ENCODE results near the gene POLR2E. TPM values are rescaled to one million over a fixed set of nuclear protein-coding genes. Genes with fewer than 3 reads are reported as not detected.

POLR2E gene
- total and polyA plus RNA-seq, 8 donors = 24.5 to 361 (median 91.0) TPM

- Histone ChIP-seq H3K27ac (peak overlapping the region in 4 of 5 donors; percentile 47 to 84 (median 69)), H3K36me3 (peaks cover 17 to 41% (median 30%) of the 10 kb centered on the region in 4 donors), H3K4me1 (peaks cover 26 to 78% (median 45%) of the 10 kb centered on the region in 4 donors), H3K9me3 (no peaks in the 10 kb centered on the region), H3K27me3 (peaks cover 0 to 18% (median 0%) of the 10 kb centered on the region in 3 donors), H3K4me3 (peak overlapping the region; percentile 53 to 72 (median 58))
- intact Hi-C loops (cut with DNase I; ENCODE audit: low total_unique reads) = no loop called here
- no peak for TF ChIP-seq POLR2A (IDR thresholded peaks at IDR 0.05)
- TF ChIP-seq POLR2AphosphoS5 (IDR thresholded peaks at IDR 0.05) = no peak
- no peak for TF ChIP-seq CTCF (IDR thresholded peaks at IDR 0.05)
- no peak for TF ChIP-seq EP300 (IDR thresholded peaks at IDR 0.05)
- 61 to 67% (median 66%) methylated on average over 22 of the region's 22 CpGs for WGBS, 5 donors
- DNase-seq = peak in 1 of 2 donors; percentile 20
Observed at GRCh38 chr19:1038978-1039645, 56.1 kb downstream of the POLR2E start.

DNA sequence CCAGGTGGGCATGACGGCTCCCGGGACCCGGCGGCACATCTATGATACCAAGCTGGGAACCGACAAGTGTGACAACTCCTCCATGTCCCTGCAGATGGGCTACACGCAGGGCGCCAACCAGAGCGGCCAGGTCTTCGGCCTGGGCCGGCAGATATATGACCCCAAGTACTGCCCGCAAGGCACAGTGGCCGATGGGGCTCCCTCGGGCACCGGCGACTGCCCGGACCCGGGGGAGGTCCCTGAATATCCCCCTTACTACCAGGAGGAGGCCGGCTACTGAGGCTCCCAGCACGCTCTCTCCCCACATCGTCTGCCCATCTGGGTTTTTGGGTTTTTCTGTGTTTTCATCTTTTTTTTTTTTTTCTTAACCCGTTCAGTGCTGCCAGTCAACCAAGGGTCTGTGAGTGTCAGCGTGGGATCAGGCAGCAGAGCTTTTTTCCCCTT lies 57.5 kb downstream of the POLR2E start:
- intact Hi-C loops (cut with DNase I; ENCODE audit: low total_unique reads) = no loop called here
- no peak overlapping the region for H3K4me3 ChIP-seq
- H3K36me3 ChIP-seq = peaks cover 26 to 44% (median 38%) of the 10 kb centered on the region in 4 donors
- peaks cover 0 to 15% (median 0%) of the 10 kb centered on the region in 3 donors for H3K27me3 ChIP-seq
- DNase-seq = peak in 1 of 2 donors; percentile 10
- peaks cover 26 to 73% (median 40%) of the 10 kb centered on the region in 4 donors for H3K4me1 ChIP-seq
- TF ChIP-seq POLR2A (IDR thresholded peaks at IDR 0.05) (no peak), POLR2AphosphoS5 (IDR thresholded peaks at IDR 0.05) (no peak), EP300 (IDR thresholded peaks at IDR 0.05) (no peak), CTCF (IDR thresholded peaks at IDR 0.05) (no peak)
- 72 to 80% (median 76%) methylated on average over 22 of the region's 22 CpGs for WGBS, 5 donors
- H3K9me3 ChIP-seq = no peaks in the 10 kb centered on the region
- H3K27ac ChIP-seq = peak overlapping the region in 3 of 5 donors; percentile 62 to 84 (median 65)

Other genes with a start within 250 kb of the POLR2E start
- 10 to 100 TPM in 1 of 5 donors, 1 to 10 TPM in 1, not detected in 3; 2.9 to 10.5 TPM for gene ELANE, start 243.1 kb downstream of the POLR2E start, total RNA-seq
- gene ELANE, start 243.1 kb downstream of the POLR2E start, polyA plus RNA-seq = 1 to 10 TPM in 2 of 3 donors, not detected in 1; 1.1 to 3.4 TPM
- gene CFD, start 235.7 kb downstream of the POLR2E start, total RNA-seq = 1,000 to 10,000 TPM in 1 of 5 donors, 100 to 1,000 TPM in 3, 10 to 100 TPM in 1; 36.6 to 1,275 (median 118) TPM
- 100 to 1,000 TPM in 2 of 3 donors, 10 to 100 TPM in 1; 48.7 to 204 (median 140) TPM for gene CFD, start 235.7 kb downstream of the POLR2E start, polyA plus RNA-seq
- gene MED16, start 202.2 kb downstream of the POLR2E start, total RNA-seq = 100 to 1,000 TPM in 2 of 5 donors, 10 to 100 TPM in 3; 16.7 to 126 (median 82.1) TPM
- 10 to 100 TPM; 49.0 to 74.0 (median 54.7) TPM for gene MED16, start 202.2 kb downstream of the POLR2E start, polyA plus RNA-seq
- gene RNU6-9, start 201.9 kb downstream of the POLR2E start, total RNA-seq = not detected
- gene RNU6-9, start 201.9 kb downstream of the POLR2E start, polyA plus RNA-seq = not detected
- gene R3HDM4, start 182.2 kb downstream of the POLR2E start, total RNA-seq = 10 to 100 TPM in 3 of 5 donors, 1 to 10 TPM in 2; 5.8 to 62.0 (median 29.7) TPM
- gene R3HDM4, start 182.2 kb downstream of the POLR2E start, polyA plus RNA-seq = 10 to 100 TPM; 47.1 to 63.8 (median 60.0) TPM
- not detected for gene KISS1R, start 178.0 kb downstream of the POLR2E start, total RNA-seq
- not detected for gene KISS1R, start 178.0 kb downstream of the POLR2E start, polyA plus RNA-seq
- 10 to 100 TPM in 2 of 5 donors, 1 to 10 TPM in 2, not detected in 1; 1.8 to 23.5 (median 8.6) TPM for gene ARID3A, start 169.3 kb downstream of the POLR2E start, total RNA-seq
- 1 to 10 TPM; 1.1 to 4.3 (median 2.1) TPM for gene ARID3A, start 169.3 kb downstream of the POLR2E start, polyA plus RNA-seq
- 100 to 1,000 TPM in 2 of 5 donors, 10 to 100 TPM in 3; 19.1 to 410 (median 67.7) TPM for gene WDR18, start 111.0 kb downstream of the POLR2E start, total RNA-seq
- 10 to 100 TPM; 44.4 to 81.3 (median 51.9) TPM for gene WDR18, start 111.0 kb downstream of the POLR2E start, polyA plus RNA-seq
- not detected for gene GRIN3B, start 95.0 kb downstream of the POLR2E start, total RNA-seq
- gene GRIN3B, start 95.0 kb downstream of the POLR2E start, polyA plus RNA-seq = under 1 TPM in 1 of 3 donors, not detected in 2; 0.03 TPM
- gene TMEM259, start 74.3 kb downstream of the POLR2E start, total RNA-seq = 100 to 1,000 TPM in 4 of 5 donors, 10 to 100 TPM in 1; 59.7 to 536 (median 338) TPM
- gene TMEM259, start 74.3 kb downstream of the POLR2E start, polyA plus RNA-seq = 100 to 1,000 TPM in 1 of 3 donors, 10 to 100 TPM in 2; 60.5 to 199 (median 89.2) TPM
- gene RNU6-2, start 73.9 kb downstream of the POLR2E start, total RNA-seq = not detected
- not detected for gene RNU6-2, start 73.9 kb downstream of the POLR2E start, polyA plus RNA-seq
- 10 to 100 TPM in 4 of 5 donors, 1 to 10 TPM in 1; 7.0 to 98.5 (median 56.4) TPM for gene CNN2, start 68.8 kb downstream of the POLR2E start, total RNA-seq
- gene CNN2, start 68.8 kb downstream of the POLR2E start, polyA plus RNA-seq = 10 to 100 TPM; 85.1 to 93.9 (median 91.8) TPM
- gene ABCA7, start 55.3 kb downstream of the POLR2E start, total RNA-seq = 100 to 1,000 TPM in 1 of 5 donors, 10 to 100 TPM in 3, 1 to 10 TPM in 1; 5.1 to 144 (median 38.8) TPM
- 10 to 100 TPM; 14.2 to 31.6 (median 22.0) TPM for gene ABCA7, start 55.3 kb downstream of the POLR2E start, polyA plus RNA-seq
- gene ARHGAP45, start 28.2 kb downstream of the POLR2E start, total RNA-seq = 100 to 1,000 TPM in 1 of 5 donors, 10 to 100 TPM in 4; 14.3 to 211 (median 22.3) TPM
- 10 to 100 TPM; 12.2 to 15.4 (median 14.0) TPM for gene ARHGAP45, start 28.2 kb downstream of the POLR2E start, polyA plus RNA-seq
- 100 to 1,000 TPM in 4 of 5 donors, 10 to 100 TPM in 1; 90.0 to 710 (median 158) TPM for gene GPX4, start 8.6 kb upstream of the POLR2E start, total RNA-seq
- gene GPX4, start 8.6 kb upstream of the POLR2E start, polyA plus RNA-seq = 100 to 1,000 TPM; 433 to 532 (median 509) TPM
- 10 to 100 TPM; 19.3 to 74.7 (median 63.5) TPM for gene SBNO2, start 78.9 kb upstream of the POLR2E start, total RNA-seq
- gene SBNO2, start 78.9 kb upstream of the POLR2E start, polyA plus RNA-seq = 10 to 100 TPM; 16.3 to 36.1 (median 23.6) TPM
- 100 to 1,000 TPM in 1 of 5 donors, 10 to 100 TPM in 4; 55.1 to 368 (median 82.3) TPM for gene STK11, start 110.4 kb upstream of the POLR2E start, total RNA-seq
- gene STK11, start 110.4 kb upstream of the POLR2E start, polyA plus RNA-seq = 10 to 100 TPM; 43.1 to 65.3 (median 48.8) TPM
- 1 to 10 TPM in 2 of 5 donors, not detected in 3; 1.3 to 8.9 TPM for gene CBARP, start 142.6 kb upstream of the POLR2E start, total RNA-seq
- gene CBARP, start 142.6 kb upstream of the POLR2E start, polyA plus RNA-seq = under 1 TPM in 2 of 3 donors, not detected in 1; 0.19 to 0.28 TPM
- gene ATP5F1D, start 146.4 kb upstream of the POLR2E start, total RNA-seq = 100 to 1,000 TPM in 2 of 5 donors, 10 to 100 TPM in 3; 26.4 to 905 (median 37.9) TPM
- 100 to 1,000 TPM; 355 to 508 (median 358) TPM for gene ATP5F1D, start 146.4 kb upstream of the POLR2E start, polyA plus RNA-seq
- gene MIDN, start 153.2 kb upstream of the POLR2E start, total RNA-seq = 100 to 1,000 TPM in 1 of 5 donors, 10 to 100 TPM in 4; 31.6 to 118 (median 54.6) TPM
- 10 to 100 TPM; 17.0 to 29.2 (median 21.0) TPM for gene MIDN, start 153.2 kb upstream of the POLR2E start, polyA plus RNA-seq
- gene CIRBP, start 174.0 kb upstream of the POLR2E start, total RNA-seq = 100 to 1,000 TPM; 250 to 520 (median 327) TPM
- 100 to 1,000 TPM; 307 to 686 (median 385) TPM for gene CIRBP, start 174.0 kb upstream of the POLR2E start, polyA plus RNA-seq
- 100 to 1,000 TPM in 2 of 5 donors, 10 to 100 TPM in 2, 1 to 10 TPM in 1; 6.2 to 240 (median 23.7) TPM for gene FAM174C, start 180.2 kb upstream of the POLR2E start, total RNA-seq
- 100 to 1,000 TPM in 1 of 3 donors, 10 to 100 TPM in 2; 75.8 to 102 (median 80.3) TPM for gene FAM174C, start 180.2 kb upstream of the POLR2E start, polyA plus RNA-seq
- gene EFNA2, start 190.5 kb upstream of the POLR2E start, total RNA-seq = 10 to 100 TPM in 1 of 5 donors, under 1 TPM in 1, not detected in 3; 0.55 to 21.1 TPM
- gene EFNA2, start 190.5 kb upstream of the POLR2E start, polyA plus RNA-seq = under 1 TPM in 1 of 3 donors, not detected in 2; 0.15 TPM